WERI-Rb-1 (cell line): Measurements from ENCODE around the gene SLC28A3.

Experiments used
- DNase-seq: peaks from one replicate; pipeline ENCODE4 v3.0.0-alpha.2; 2020
- H3K27ac ChIP-seq: fragments of 250-450 bp; sonication (Bioruptor Pico); 2 replicates; pipeline ENCODE4 v1.5.1; 2020; ENCODE audit warnings: mild to moderate bottlenecking, moderate library complexity
- H3K27me3 ChIP-seq: fragments of 250-450 bp; sonication (Bioruptor Pico); 2 replicates; pipeline ENCODE4 v1.5.1; 2021; ENCODE audit warnings: mild to moderate bottlenecking, low read depth, moderate library complexity; ENCODE audit not compliant: insufficient read depth, severe bottlenecking
- H3K36me3 ChIP-seq: fragments of 250-450 bp; sonication (Bioruptor Pico); 2 replicates; pipeline ENCODE4 v1.5.1; 2020; ENCODE audit warnings: mild to moderate bottlenecking, moderate library complexity
- H3K4me3 ChIP-seq: 2 replicates; pipeline ENCODE4 v1.5.1; 2011; ENCODE audit warnings: low read depth, mild to moderate bottlenecking, control low read depth, low read length
- H3K9me3 ChIP-seq: fragments of 250-450 bp; sonication (Bioruptor Pico); 2 replicates; pipeline ENCODE4 v1.5.1; 2021; ENCODE audit warnings: mild to moderate bottlenecking, moderate library complexity; ENCODE audit not compliant: severe bottlenecking
- CTCF ChIP-seq: IDR thresholded peaks from 2 replicates; pipeline ENCODE4 v1.5.1; 2011; ENCODE audit warnings: low read depth, mild to moderate bottlenecking, control low read depth, inconsistent platforms, low read length

Gene SLC28A3

GRCh38 chr9:84297162-84297821 is 43.3 kb downstream of the SLC28A3 start:
- H3K9me3 ChIP-seq: no peaks in the 10 kb centered on the region
- no peaks in the 10 kb centered on the region for H3K36me3 ChIP-seq
- H3K27me3 ChIP-seq: no peaks in the 10 kb centered on the region
- TF ChIP-seq CTCF: no peak
- no peak overlapping the region for H3K27ac ChIP-seq
- DNase-seq: no peak
- H3K4me3 ChIP-seq: no peak overlapping the region

GRCh38 chr9:84296146-84296843 is 44.3 kb downstream of the SLC28A3 start:
- no peak for TF ChIP-seq CTCF
- no peaks in the 10 kb centered on the region for H3K36me3 ChIP-seq
- H3K4me3 ChIP-seq: no peak overlapping the region
- H3K9me3 ChIP-seq: no peaks in the 10 kb centered on the region
- no peak for DNase-seq
- no peak overlapping the region for H3K27ac ChIP-seq
- no peaks in the 10 kb centered on the region for H3K27me3 ChIP-seq

GRCh38 chr9:84294241-84294950 is 46.2 kb downstream of the SLC28A3 start:
- Histone ChIP-seq H3K4me3 (no peak overlapping the region), H3K27me3 (no peaks in the 10 kb centered on the region), H3K9me3 (no peaks in the 10 kb centered on the region), H3K27ac (no peak overlapping the region), H3K36me3 (no peaks in the 10 kb centered on the region)
- DNase-seq: no peak
- peak; percentile 73 for TF ChIP-seq CTCF

- no peaks in the 10 kb centered on the region for H3K27me3 ChIP-seq
- no peak for TF ChIP-seq CTCF
- no peak overlapping the region for H3K4me3 ChIP-seq
- DNase-seq: no peak
- no peaks in the 10 kb centered on the region for H3K36me3 ChIP-seq
- no peak overlapping the region for H3K27ac ChIP-seq
- no peaks in the 10 kb centered on the region for H3K9me3 ChIP-seq
These were observed 47.4 kb downstream of the SLC28A3 start for GRCh38 chr9:84293001-84293798.

DNA sequence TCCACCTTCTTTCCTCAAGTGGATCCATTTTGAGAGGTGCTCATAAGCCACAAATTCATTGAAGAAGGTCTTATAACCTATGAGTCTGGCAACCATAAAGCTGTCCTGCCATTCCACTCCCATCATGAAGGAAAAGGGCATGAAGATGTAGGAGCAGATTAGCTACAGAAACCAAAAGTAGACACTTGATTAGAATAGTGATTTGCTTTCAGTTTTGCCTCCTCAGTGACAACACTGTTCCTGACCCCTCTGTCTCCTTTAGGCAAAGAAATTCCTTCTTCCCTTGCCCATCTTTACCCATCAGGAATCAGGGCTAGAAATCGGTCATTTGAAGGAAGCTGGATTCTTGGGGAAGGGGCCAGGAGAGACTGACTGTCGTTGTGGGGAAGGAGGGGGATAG is 55.2 kb downstream of the SLC28A3 start:
- H3K27me3 ChIP-seq: no peaks in the 10 kb centered on the region
- H3K27ac ChIP-seq: no peak overlapping the region
- no peaks in the 10 kb centered on the region for H3K9me3 ChIP-seq
- no peak for DNase-seq
- no peak for TF ChIP-seq CTCF
- no peaks in the 10 kb centered on the region for H3K36me3 ChIP-seq
- no peak overlapping the region for H3K4me3 ChIP-seq
